ENCODE data around the gene WDR76.

Gene WDR76

DNA sequence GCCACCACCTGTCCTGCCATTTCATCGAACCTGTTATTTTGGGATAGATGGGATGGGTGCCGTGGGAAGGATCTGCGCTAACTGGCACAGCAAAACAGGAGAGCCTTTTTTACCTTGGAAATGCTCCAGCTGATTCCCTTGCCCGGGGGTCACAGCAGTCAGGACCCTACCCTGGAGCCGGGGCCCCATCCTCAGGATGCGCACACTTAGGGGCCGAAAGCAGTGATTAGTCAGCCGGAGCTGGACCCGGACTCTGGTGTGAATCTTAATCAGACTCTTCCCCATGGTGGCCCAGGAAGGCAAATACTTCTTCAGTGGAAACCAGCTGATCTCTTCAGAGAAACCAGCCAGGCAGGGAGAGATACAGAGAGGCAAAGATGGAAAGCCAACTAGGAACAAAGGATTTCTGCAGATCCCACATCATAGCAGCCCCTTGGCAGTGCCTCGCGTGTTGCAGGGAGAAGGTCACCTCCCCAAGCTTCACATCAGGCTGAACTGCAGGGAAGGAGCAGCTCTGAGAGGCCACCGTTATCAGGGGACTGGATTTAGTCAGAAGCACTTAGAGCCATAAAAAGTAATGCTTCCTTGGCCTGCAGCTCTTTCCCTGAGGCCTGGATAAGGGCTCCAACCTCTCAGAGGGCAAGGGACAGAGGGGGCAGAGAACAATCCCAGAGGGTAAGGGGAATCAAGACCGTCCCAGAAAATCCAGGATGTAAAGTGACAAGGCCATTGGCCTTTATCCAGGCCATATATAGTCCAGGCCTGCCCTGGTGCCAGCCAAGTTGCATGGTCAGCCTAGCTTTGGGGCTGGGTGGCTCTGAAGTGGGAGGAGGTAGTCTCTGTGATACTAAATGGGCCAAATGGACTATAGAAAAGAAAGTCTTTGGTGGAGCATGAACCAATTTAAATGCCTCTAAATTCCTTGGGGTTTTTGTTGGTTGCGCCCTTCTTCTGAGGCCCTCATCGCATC, 52.9 kb downstream of the WDR76 start:
- no peak for DNase-seq

DNA sequence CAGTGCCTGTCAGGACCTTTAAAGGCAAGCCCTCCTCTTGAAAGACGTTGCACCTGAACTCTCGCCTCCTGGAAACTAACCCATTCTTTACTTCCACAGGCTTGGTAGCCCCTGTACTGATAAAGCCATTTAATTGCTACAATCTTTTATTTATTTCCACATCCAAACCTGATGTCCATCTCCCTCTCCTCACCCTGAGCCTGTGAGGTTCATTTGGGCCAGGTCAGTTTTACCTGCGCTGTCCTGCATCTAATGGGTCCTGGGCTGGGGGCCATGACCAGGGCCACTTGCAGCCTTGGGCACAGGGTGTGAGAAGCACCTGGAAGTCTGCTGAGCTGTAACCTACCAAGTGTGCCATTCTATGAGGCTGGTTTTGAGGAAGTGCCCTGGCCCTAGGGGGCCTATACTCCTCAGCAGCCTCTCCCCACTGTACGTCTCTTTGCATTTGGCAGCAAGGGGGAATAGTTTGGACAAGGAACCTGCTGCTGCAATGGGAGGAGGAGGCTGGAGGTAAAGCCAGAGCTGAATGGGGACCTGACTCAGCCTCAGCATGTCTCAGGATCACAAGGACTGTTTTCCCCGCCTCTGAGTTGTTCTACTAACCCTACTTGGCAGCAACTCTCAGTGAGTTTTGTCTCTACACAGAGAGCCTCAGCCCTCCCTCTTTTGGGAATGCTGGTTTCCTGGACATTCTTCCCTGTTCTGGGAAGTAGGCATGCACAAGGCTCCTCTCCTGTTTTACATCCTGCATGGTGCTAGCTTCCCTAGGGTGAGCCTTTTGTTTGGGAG, 53.8 kb downstream of the WDR76 start:
- no peak for DNase-seq

DNA sequence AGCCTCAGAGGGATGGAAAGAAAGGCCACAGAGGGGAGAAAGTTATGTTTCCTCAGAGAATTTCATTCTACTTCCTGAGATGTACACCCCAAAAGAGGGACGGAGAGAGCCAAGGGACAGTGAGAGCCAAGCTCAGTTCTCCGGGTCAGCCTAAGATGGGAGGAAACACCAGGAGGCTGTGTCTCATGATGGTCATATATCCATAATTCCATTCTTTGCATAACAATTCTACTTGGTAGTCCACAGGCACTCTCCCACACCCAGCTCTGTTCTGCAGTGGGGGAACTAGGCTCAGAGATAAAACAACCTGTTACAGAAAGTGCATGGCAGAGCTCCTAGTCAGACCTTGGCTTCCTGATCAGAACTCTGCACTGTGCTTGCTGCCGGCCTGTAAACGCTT, 54.4 kb downstream of the WDR76 start:
- no peak for DNase-seq

DNA sequence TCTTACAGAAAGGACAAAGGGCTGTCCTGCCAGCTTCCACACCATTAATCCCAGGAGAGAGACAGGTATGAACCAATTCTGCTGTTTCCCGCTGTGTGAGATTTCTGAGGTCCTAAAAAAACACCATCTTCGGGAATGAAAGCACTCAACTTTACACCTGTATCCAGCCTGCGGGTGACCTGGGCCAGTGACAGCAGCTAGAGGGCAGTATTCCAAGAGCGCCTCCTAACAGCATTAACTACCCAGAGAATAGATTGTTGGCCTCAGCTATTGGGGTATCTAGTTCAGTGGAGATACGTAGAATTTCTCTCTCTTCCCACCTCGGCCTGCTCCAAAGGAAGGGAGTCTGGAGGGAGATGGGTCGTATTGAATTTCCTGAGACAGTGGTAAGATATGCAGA, 55.1 kb downstream of the WDR76 start:
- DNase-seq: no peak

GRCh38 chr15:43883571-43883970, 56.8 kb downstream of the WDR76 start:
- no peak for DNase-seq

GRCh38 chr15:43886558-43886957, 59.8 kb downstream of the WDR76 start:
- no peak for DNase-seq

DNA sequence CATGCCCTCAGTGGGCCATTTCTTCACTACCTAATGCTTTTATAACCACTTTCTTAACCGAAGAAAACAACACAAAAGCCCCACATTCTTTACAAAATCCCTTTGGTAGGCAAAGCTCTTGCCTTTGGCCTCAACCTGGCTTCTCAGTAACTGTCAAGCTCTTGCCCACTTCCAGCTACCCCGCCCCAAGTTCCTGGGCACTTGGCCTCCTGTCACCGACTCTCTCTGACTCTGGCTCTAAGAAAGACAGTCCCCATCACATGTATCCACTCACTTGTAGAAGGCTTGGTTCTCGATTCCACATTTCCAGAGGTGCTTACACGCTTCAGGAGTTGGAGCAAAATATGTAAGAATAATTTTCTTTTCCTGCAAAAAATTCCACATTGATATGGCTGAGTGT, 61.1 kb downstream of the WDR76 start:
- no peak for DNase-seq

DNA sequence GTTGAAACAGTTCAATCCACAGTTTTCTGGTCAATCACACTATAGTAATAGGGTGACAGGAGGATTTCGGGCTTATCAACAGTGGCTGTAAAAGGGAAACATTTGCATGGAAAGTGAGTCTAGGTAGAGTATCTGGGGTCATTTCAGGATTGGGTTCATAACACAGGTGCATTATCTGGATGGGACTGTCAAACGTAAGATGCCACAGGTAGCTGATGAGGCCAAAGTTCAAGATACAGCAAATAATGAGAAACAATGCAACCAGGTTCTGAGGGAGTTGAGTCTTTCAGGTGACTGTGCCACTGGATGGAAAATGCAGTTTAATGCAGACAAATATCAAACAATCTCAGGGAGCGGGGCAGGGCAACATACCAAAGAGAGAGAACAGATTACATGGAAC, 62.2 kb downstream of the WDR76 start:
- DNase-seq: no peak

DNA sequence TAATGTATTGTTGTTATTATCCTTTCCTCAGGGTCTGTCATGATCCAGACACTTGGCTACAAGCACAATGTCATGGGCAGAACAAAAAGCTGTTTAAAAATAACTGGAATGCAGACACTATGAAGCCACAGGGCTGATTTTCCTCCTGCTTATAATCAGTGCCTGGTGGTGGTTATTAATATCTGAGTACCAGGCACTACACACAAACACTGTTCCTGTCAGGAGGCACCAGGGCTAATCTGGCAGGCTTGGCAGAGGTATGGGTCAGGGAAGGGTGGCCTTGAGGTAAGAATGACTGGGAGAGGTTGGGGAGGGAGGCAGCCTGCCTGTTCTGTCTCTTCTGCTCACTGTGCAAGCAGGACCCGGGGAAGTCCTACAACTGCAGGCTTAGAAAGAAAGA, 67.2 kb downstream of the WDR76 start:
- no peak for DNase-seq

DNA sequence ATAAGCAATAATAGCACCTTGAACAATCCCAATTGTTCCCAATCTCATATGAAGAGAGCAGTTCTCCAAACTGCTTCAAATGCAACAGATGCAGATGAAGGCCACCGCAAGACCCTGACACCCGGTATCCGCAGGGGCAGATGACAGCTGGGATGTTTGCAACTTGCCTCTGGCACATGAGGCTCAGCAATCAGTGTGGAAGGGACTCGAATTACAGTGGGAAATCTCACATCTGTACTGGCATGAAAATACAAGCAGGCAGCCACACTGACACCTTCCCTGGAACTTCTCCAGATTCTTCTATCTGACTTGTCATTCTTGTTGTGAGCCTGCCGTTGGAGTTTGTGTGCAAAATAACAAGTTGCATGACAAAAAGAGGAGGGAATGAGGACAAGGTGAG, 68.8 kb downstream of the WDR76 start:
- no peak for DNase-seq

DNA sequence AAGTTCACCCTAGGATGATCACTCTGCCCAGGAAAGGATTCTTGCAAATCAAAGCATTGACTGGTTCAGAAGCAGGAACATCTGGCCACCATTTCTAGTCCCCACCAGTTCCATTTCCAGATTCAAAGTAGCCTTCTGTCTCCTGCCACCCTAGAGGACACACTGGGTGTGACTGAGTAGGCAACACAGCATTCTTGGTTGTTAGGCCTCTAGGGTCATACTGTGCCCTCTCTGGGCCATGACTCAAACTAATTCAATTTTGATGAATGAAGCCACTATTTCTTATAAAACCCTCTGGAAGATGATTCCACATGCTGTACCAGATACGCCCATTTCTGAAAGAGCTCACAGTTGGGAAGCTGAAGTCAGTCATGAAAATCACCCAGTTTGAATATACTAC, 69.7 kb downstream of the WDR76 start:
- no peak for DNase-seq

DNA sequence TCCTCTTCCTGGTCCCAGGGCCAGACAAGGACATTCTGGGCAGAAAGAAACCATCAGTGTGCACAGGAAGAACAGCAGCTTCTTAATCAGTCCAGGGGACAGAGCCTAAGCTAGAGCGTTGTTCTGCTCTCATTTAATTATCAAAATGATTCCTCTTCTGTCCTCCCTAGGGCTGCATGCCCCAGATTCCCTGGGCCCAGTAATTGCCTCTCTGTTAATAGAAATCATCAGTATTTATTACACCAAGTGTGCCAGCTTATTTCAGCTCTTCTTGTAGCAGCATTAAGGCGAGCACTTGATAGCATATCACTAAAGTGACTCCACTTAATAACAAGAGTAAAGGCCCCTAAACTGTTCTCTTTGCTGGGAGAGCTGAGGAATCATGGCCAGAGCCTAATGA, 72.1 kb downstream of the WDR76 start:
- DNase-seq: no peak

DNA sequence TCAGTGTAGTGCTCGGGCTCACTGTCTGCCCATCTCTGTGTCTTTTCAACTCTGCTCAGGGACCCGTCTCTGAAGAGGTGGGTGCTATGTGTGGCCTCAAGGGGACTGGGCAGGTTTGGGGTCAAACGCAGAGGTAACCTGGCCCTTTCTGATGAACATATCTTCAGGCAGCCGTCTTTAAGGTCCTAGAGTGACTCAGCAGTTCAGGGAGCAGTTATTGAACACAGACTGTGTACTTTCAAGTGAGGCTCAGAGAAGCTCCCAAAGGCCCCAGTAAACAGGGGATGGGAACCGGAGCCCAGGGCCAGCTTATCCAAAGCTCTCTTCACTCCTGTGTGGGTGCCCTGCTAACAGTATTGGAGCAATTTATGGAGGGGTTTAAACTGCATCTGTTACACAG, 73.1 kb downstream of the WDR76 start:
- DNase-seq: no peak

GRCh38 chr15:43900996-43901395, 74.2 kb downstream of the WDR76 start:
- no peak for DNase-seq

GRCh38 chr15:43901495-43901894, 74.7 kb downstream of the WDR76 start:
- DNase-seq: no peak

DNA sequence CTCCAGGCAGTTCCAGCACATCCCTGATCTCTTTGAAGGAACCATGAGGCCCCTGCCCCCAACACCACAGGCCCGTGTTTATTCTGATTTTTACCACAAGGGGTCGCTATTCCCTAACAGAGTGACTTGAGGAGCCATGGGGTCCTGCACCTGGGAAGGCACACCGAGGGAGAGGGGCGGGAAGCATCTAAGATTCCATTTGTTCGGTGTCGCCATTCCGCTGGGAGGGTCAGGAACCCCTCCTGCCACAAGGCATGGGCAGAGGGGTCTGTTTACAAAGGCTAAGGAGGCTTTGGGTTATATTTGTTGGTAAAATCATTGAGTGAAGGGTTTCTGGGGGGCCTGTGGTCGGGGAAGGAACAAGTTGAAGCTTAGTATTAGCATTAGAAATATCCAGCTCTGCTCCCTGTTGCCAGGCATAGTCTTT, 77.1 kb downstream of the WDR76 start:
- DNase-seq: no peak

DNA sequence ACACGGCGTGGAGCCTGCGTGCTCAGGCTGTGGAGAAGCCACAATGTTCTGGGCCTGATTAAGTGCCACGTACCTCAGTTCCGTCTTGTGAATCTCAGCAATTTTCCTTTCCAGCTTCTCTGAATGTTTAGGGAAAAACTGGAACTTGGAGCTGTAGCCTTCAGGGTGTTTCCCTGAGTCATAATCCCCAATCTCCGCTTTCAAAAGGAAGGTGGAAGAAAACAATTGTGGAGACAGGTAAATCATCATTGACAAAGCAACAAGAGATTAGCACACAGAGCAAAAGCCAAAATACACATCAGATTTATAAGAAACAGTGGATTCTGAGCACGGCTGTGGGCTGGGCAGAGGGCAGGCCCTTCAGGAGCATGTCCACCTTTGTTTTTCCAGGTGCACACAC, 79.0 kb downstream of the WDR76 start:
- DNase-seq: no peak

- no peak for DNase-seq
Observed at GRCh38 chr15:43908516-43909050, 81.8 kb downstream of the WDR76 start.

DNA sequence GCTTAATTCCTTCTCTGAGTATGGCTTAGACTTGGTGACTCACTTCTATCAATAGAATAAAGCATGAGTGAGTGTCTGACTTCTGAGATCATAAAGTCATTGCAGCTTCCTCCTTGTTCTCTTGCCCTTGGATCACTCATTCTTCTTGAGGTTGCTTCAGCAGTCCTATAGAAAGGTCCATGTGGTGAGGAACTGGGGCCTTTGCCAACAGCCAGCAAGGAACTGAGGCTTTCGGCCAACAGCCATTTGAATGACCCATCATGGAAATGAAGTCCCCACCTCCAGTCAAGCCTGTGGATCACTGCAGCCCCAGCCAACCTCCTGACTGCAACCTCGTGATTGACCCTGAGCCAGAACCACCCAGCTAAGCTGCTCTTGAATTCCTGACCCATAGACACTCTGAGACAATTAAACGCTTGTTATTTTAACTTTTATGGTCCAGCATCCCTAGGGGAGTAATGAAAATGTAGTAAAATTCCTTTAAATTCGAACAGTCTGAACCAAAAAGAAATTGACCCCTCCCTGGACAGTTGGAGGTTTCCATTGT, 84.5 kb downstream of the WDR76 start:
- no peak for DNase-seq

- DNase-seq: no peak
Observed at GRCh38 chr15:43912208-43912607, 85.4 kb downstream of the WDR76 start.

GRCh38 chr15:43913026-43913780, 86.4 kb downstream of the WDR76 start:
- no peak for DNase-seq

GRCh38 chr15:43913941-43914340, 87.1 kb downstream of the WDR76 start:
- DNase-seq: no peak
